Lung (tissue), 12 donors: ENCODE measurements around the gene TRAPPC12. TPM values are rescaled to one million over a fixed set of nuclear protein-coding genes. Genes with fewer than 3 reads are reported as not detected.

Experiments used
- ATAC-seq: fragments of 200-7000 bp; cut with Tn5 transposase; one replicate; pipeline ENCODE4 v1.9.1; 2020; ENCODE audit warnings: moderate number of reproducible peaks; ENCODE audit not compliant: insufficient read depth, low FRiP score
- DNase-seq, 3 donors: peaks; one replicate each; pipeline ENCODE4 v3.0.0-alpha.2; 2013 to 2017
- H3K27ac ChIP-seq, 2 donors: one replicate each; pipeline ENCODE4 v1.5.1; 2013; ENCODE audit warnings: mild to moderate bottlenecking in 2 of 2, moderate library complexity in 2 of 2, control low read depth in 1 of 2, inconsistent platforms in 1 of 2, low read depth in 1 of 2, low read length in 1 of 2
- H3K27me3 ChIP-seq, 3 donors: one replicate each; pipeline ENCODE4 v1.5.1; 2013; ENCODE audit warnings: low read length in 2 of 3; ENCODE audit not compliant: control insufficient read depth in 3 of 3, insufficient read depth in 3 of 3
- H3K36me3 ChIP-seq, 4 donors: one replicate each; pipeline ENCODE4 v1.5.1; 2013; ENCODE audit warnings: low read length in 4 of 4, mild to moderate bottlenecking in 1 of 4, moderate library complexity in 1 of 4; ENCODE audit not compliant: control insufficient read depth in 4 of 4, insufficient read depth in 4 of 4
- H3K4me1 ChIP-seq, 5 donors: one replicate each; pipeline ENCODE4 v1.5.1; 2013; ENCODE audit warnings: low read length in 5 of 5, mild to moderate bottlenecking in 2 of 5, moderate library complexity in 1 of 5; ENCODE audit not compliant: control insufficient read depth in 5 of 5, insufficient read depth in 5 of 5
- H3K4me3 ChIP-seq: one replicate; pipeline ENCODE4 v1.5.1; 2013; ENCODE audit warnings: mild to moderate bottlenecking, control low read depth, moderate library complexity
- H3K9ac ChIP-seq, 2 donors: one replicate each; pipeline ENCODE4 v1.5.1; 2013; ENCODE audit warnings: low read length in 2 of 2, control low read depth in 1 of 2; ENCODE audit not compliant: insufficient read depth in 1 of 2
- H3K9me3 ChIP-seq, 4 donors: one replicate each; pipeline ENCODE4 v1.5.1; 2013; ENCODE audit warnings: low read length in 3 of 4, mild to moderate bottlenecking in 1 of 4, moderate library complexity in 1 of 4; ENCODE audit not compliant: control insufficient read depth in 4 of 4, insufficient read depth in 3 of 4
- CTCF ChIP-seq: IDR thresholded peaks from 2 replicates; pipeline ENCODE4 v1.5.1; 2012; ENCODE audit warnings: mild to moderate bottlenecking; ENCODE audit errors: control extremely low read depth, extremely low read depth
- WGBS, 2 donors: extraction: QIAGEN DNeasy Blood & Tissue Kit; methylation state at CpG; one replicate each; pipeline ENCODE4 v1.1.7; 2013; 5-methylcytosine and 5-hydroxymethylcytosine counted together
- polyA plus RNA-seq, 2 donors: library from polyadenylated mRNA; stranded (reverse); fragments of 200-250 nt; gene quantifications; one replicate each; pipeline ENCODE4 v1.2.1, GENCODE V29; 2013
- total RNA-seq, 2 donors: library from RNA; depleted of rRNA in 1 of 2; stranded (reverse); fragments of >200 nt in 1 of 2; gene quantifications; one replicate each; pipeline ENCODE4 v1.2.1, GENCODE V29; 2014 to 2021
- donor health status: control.
- donor health status: control.
- donor health status: Bipolar disorder and iron deficiency.
- donor health status: healthy.
- donor health status: DM: yes; HTN: yes; CAD: no.

Gene TRAPPC12
- total and polyA plus RNA-seq, 4 donors, result 49.9 to 117 (median 91.0) TPM

GRCh38 chr2:3470166-3470651 lies 90.7 kb downstream of the TRAPPC12 start:
- Histone ChIP-seq H3K27me3 (no peaks in the 10 kb centered on the region), H3K9ac (no peak overlapping the region), H3K4me3 (no peak overlapping the region), H3K27ac (peak overlapping the region; percentile 35 to 90), H3K9me3 (no peaks in the 10 kb centered on the region), H3K36me3 (peaks cover 0 to 49% (median 34%) of the 10 kb centered on the region in 4 donors), H3K4me1 (peaks cover 0 to 9% (median 2%) of the 10 kb centered on the region in 5 donors)
- DNase-seq (peak in 1 of 3 donors; percentile 36), ATAC-seq (peak; percentile 73)
- 67 to 86% methylated on average over 17 of the region's 17 CpGs for WGBS, 2 donors
- TF ChIP-seq CTCF, result no peak

GRCh38 chr2:3470856-3471737 lies 91.6 kb downstream of the TRAPPC12 start:
- Histone ChIP-seq H3K9me3 (no peaks in the 10 kb centered on the region), H3K9ac (no peak overlapping the region), H3K4me1 (peaks cover 0 to 9% (median 2%) of the 10 kb centered on the region in 5 donors), H3K4me3 (no peak overlapping the region), H3K36me3 (peaks cover 0 to 47% (median 33%) of the 10 kb centered on the region in 4 donors), H3K27me3 (no peaks in the 10 kb centered on the region), H3K27ac (peak overlapping the region; percentile 35 to 54)
- DNase-seq (peak in 1 of 3 donors; percentile 48), ATAC-seq (no peak)
- TF ChIP-seq CTCF, result no peak
- 84 to 85% methylated on average over 17 of the region's 17 CpGs for WGBS, 2 donors

GRCh38 chr2:3472296-3472695 lies 92.8 kb downstream of the TRAPPC12 start:
- Histone ChIP-seq H3K9ac (no peak overlapping the region), H3K9me3 (no peaks in the 10 kb centered on the region), H3K4me1 (peaks cover 0 to 9% (median 2%) of the 10 kb centered on the region in 5 donors), H3K27me3 (no peaks in the 10 kb centered on the region), H3K27ac (peak overlapping the region in 1 of 2 donors; percentile 35), H3K4me3 (no peak overlapping the region), H3K36me3 (peaks cover 0 to 43% (median 33%) of the 10 kb centered on the region in 4 donors)
- WGBS, 2 donors, result 86 to 91% methylated on average over 10 of the region's 10 CpGs
- ATAC-seq (no peak), DNase-seq (no peak)
- no peak for TF ChIP-seq CTCF
